Kidney epithelial cell (primary cell): Measurements from ENCODE around the gene USP1. TPM values are rescaled to one million over a fixed set of nuclear protein-coding genes. Genes with fewer than 3 reads are reported as not detected.

Experiments used
- DNase-seq: peaks from one replicate; pipeline ENCODE4 v3.0.0-alpha.2; 2010; ENCODE audit warnings: low read depth
- H3K27me3 ChIP-seq: 2 replicates; pipeline ENCODE4 v1.6.0; 2011; ENCODE audit warnings: low read length; ENCODE audit not compliant: control insufficient read depth, insufficient read depth
- H3K36me3 ChIP-seq: 2 replicates; pipeline ENCODE4 v1.5.1; 2011; ENCODE audit warnings: low read length; ENCODE audit not compliant: control insufficient read depth, insufficient read depth
- H3K4me3 ChIP-seq: 2 replicates; pipeline ENCODE4 v1.5.1; 2011; ENCODE audit warnings: low read depth, mild to moderate bottlenecking, control low read depth, low read length
- total RNA-seq: library from RNA; depleted of rRNA; stranded (reverse); fragments of >200 nt; gene quantifications from 2 replicates; pipeline ENCODE4 v1.2.3, GENCODE V29; 2015
- TF ChIP-seq, protein P1 (sequence below): IDR thresholded peaks from 2 replicates; pipeline ENCODE4 v1.5.1; 2011; ENCODE audit warnings: mild to moderate bottlenecking, moderate library complexity, low read length, control low read depth, inconsistent platforms; ENCODE audit not compliant: insufficient read depth, poor library complexity, severe bottlenecking

USP1 gene
- total RNA-seq, 1 donor from 2014 or later: 26.4 TPM

DNA sequence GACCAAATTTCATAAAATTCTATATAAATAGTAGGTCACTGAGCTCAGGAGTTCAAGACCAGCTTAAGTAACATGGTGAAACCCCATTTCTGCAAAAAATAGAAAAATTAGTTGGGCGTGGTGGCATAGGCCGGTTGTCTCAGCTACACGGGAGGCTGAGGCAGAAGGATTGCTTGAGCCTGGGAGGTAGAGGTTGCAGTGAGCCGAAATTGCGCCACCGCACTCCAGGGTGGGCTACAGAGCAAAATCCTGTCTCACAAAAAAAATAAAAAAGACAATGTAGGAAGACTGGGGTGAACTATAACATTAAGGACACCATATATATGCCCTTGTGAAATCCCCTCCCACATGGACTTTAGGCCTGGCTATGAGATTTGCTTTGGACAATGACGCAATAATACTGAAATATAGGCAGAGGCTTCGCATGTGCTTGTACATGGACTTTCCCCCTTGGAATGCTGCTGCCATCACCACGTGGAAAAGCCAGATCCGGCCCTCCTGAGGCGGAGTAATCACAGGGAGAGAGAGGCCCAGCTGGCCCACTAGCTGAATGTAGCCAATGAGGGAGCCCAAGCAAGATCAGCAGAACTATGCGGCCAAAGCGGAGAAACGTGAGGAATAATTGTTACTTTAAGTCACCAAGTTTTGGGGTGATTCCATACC lies 13.1 kb upstream of the USP1 start:
- TF ChIP-seq, protein P1, sequence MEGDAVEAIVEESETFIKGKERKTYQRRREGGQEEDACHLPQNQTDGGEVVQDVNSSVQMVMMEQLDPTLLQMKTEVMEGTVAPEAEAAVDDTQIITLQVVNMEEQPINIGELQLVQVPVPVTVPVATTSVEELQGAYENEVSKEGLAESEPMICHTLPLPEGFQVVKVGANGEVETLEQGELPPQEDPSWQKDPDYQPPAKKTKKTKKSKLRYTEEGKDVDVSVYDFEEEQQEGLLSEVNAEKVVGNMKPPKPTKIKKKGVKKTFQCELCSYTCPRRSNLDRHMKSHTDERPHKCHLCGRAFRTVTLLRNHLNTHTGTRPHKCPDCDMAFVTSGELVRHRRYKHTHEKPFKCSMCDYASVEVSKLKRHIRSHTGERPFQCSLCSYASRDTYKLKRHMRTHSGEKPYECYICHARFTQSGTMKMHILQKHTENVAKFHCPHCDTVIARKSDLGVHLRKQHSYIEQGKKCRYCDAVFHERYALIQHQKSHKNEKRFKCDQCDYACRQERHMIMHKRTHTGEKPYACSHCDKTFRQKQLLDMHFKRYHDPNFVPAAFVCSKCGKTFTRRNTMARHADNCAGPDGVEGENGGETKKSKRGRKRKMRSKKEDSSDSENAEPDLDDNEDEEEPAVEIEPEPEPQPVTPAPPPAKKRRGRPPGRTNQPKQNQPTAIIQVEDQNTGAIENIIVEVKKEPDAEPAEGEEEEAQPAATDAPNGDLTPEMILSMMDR: no peak
- Histone ChIP-seq H3K4me3 (no peak overlapping the region), H3K36me3 (no peaks in the 10 kb centered on the region), H3K27me3 (no peaks in the 10 kb centered on the region)
- DNase-seq: no peak

DNA sequence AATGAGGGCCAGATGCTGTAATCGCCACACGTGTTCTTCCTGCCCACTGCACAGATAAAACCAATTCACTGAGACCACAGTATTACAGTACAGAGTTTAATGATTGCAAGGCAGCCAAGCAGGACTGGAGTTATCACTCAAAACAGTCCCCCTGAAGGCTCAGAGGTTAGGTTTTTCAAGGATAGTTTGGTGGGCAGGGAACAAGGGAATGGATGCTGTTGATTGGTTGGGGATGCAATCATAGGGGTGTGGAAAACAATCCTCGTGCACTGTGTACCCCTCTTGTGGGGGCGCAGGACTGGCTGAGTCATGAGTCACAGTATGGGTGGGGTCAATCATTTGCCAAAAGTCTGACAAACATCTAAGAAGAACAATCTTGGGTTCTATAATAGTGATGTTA lies 12.4 kb upstream of the USP1 start:
- TF ChIP-seq, protein P1: no peak
- Histone ChIP-seq H3K4me3 (no peak overlapping the region), H3K36me3 (no peaks in the 10 kb centered on the region), H3K27me3 (no peaks in the 10 kb centered on the region)
- peak; percentile 25 for DNase-seq

DNA sequence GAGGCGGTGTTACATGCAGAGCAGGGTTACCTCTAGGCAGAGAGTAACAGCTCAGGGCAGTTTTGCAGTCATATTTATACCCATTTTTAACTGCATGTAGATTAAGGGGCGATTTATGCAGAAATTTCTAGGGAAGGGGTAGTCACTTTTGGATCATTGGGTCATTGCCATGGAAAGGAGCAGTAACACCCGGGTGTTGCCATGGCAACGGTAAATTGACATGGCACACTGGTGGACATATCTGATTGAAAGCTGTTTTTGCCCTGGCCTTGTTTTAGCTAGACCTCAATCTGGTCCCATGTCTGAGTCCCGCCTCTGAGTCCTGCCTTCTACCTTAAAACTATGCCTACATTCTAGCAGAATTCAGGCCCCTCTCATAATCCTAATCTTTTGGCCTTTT lies 11.8 kb upstream of the USP1 start:
- TF ChIP-seq, protein P1: no peak
- Histone ChIP-seq H3K27me3 (no peaks in the 10 kb centered on the region), H3K36me3 (no peaks in the 10 kb centered on the region), H3K4me3 (no peak overlapping the region)
- DNase-seq: no peak

DNA sequence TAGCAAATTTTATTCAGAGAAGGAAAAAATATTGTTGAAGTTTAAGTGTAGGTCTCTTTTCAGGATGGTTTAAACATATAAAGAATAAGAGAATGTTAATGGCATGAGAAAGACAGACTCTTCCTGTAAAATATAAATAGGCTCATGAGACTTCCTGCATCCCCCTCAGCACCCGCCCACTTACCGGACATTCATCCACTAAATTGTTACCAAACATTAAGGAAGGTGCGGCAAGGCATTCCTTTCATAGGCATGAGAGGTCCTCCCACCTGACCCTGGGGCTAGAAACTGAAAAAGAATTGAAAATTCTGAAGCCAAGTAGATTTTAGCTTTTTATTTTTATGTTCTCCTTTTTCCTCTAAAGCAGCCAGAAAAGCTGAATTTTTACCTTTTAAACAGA lies 10.6 kb upstream of the USP1 start:
- TF ChIP-seq, protein P1: no peak
- no peak for DNase-seq
- no peaks in the 10 kb centered on the region for H3K27me3 ChIP-seq

DNA sequence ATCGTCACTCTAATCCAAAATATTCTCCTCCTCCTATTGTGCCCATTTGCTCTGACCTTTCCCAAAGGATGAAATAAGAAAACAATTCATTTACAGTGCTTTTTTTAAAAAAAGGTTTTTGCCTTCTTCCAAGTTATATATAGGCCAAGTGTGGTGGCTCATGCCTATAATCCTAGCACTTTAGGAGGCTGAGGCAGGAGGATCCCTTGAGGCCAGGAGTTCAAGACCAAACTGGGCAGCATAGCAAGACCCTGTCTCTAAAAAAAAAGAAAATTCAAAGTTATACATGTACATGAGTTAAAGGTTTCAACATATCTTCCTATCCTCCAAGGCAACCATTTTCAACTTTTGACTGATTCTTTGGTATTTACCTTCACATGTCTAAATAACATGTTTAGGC lies 10.1 kb upstream of the USP1 start:
- TF ChIP-seq, protein P1: no peak
- Histone ChIP-seq H3K4me3 (no peak overlapping the region), H3K27me3 (no peaks in the 10 kb centered on the region), H3K36me3 (no peaks in the 10 kb centered on the region)
- DNase-seq: no peak

More for the DNA sequence above, 10.6 kb upstream of the USP1 start:
- no peaks in the 10 kb centered on the region for H3K36me3 ChIP-seq
- no peak overlapping the region for H3K4me3 ChIP-seq

DNA sequence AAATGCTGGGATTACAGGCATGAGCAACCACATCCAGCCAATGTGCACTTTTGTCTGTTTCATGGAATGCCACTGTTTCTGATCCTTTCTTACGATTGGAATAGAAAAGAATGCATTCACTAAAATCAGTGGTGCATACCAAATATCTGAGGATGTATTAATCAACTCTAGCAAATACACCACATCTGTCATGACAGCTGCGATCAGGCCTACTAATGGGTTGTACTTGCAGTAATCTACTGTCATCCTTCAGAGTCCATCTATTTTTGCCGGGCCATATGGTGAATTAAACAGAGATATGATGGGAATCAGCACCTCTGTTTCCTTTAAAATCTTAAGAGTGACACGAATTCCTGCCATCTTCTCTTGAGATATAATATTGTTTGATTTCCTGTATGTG lies 8.5 kb upstream of the USP1 start:
- DNase-seq: no peak
- Histone ChIP-seq H3K27me3 (no peaks in the 10 kb centered on the region), H3K4me3 (no peak overlapping the region), H3K36me3 (no peaks in the 10 kb centered on the region)
- TF ChIP-seq, protein P1: no peak
